ENCODE data around the gene RNF181.

DNA sequence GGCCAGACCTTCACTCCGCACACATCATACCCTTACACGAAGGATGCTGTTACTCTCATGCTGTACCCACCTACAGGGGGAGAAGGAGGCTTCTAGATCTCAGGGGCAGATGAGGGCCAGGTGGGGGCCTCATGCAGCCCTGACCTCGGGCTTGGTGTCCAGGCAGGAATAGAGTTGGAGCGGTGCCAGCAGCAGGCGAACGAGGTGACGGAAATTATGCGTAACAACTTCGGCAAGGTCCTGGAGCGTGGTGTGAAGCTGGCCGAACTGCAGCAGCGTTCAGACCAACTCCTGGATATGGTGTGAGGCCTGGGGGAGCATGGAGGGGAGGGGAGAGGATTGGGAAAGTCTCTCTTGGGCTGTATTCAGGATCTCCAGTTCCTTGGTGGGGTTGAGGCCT, 4.0 kb upstream of the RNF181 start:
- TF ChIP-seq, protein P1, sequence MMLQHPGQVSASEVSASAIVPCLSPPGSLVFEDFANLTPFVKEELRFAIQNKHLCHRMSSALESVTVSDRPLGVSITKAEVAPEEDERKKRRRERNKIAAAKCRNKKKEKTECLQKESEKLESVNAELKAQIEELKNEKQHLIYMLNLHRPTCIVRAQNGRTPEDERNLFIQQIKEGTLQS (IDR thresholded peaks at IDR 0.05; ENCODE audit: insufficient read depth, low read depth, low read length), result no peak
- no peak for TF ChIP-seq HDAC2 (IDR thresholded peaks at IDR 0.05; ENCODE audit: borderline replicate concordance in 1 of 2, low read depth in 2 of 2, low read length in 2 of 2)
- TF ChIP-seq, protein P2, sequence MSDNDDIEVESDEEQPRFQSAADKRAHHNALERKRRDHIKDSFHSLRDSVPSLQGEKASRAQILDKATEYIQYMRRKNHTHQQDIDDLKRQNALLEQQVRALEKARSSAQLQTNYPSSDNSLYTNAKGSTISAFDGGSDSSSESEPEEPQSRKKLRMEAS (IDR thresholded peaks at IDR 0.05), result no peak
- no peak for TF ChIP-seq KDM1A (IDR thresholded peaks at IDR 0.05; ENCODE audit: borderline replicate concordance, low read length)
- TF ChIP-seq SP1 (IDR thresholded peaks at IDR 0.05; ENCODE audit: low read depth, low read length), result no peak
- TF ChIP-seq, protein P3, sequence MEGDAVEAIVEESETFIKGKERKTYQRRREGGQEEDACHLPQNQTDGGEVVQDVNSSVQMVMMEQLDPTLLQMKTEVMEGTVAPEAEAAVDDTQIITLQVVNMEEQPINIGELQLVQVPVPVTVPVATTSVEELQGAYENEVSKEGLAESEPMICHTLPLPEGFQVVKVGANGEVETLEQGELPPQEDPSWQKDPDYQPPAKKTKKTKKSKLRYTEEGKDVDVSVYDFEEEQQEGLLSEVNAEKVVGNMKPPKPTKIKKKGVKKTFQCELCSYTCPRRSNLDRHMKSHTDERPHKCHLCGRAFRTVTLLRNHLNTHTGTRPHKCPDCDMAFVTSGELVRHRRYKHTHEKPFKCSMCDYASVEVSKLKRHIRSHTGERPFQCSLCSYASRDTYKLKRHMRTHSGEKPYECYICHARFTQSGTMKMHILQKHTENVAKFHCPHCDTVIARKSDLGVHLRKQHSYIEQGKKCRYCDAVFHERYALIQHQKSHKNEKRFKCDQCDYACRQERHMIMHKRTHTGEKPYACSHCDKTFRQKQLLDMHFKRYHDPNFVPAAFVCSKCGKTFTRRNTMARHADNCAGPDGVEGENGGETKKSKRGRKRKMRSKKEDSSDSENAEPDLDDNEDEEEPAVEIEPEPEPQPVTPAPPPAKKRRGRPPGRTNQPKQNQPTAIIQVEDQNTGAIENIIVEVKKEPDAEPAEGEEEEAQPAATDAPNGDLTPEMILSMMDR (IDR thresholded peaks at IDR 0.05; ENCODE audit: control extremely low read depth in 1 of 3, insufficient read depth in 1 of 3, low read depth in 1 of 3, low read length in 3 of 3), result no peak
- no peak for TF ChIP-seq POLR2A (IDR thresholded peaks at IDR 0.05; ENCODE audit: control extremely low read depth in 1 of 2, low read depth in 2 of 2, low read length in 2 of 2)
- TF ChIP-seq MAFK (IDR thresholded peaks at IDR 0.05; ENCODE audit: low read depth, low read length), result no peak
- no peak for TF ChIP-seq RAD21 (IDR thresholded peaks at IDR 0.05 in 1 of 2, conservative IDR thresholded peaks at IDR 0.05 in 1 of 2; ENCODE audit: low read depth in 2 of 2, low read length in 2 of 2)
- no peak for TF ChIP-seq POLR2AphosphoS5 (IDR thresholded peaks at IDR 0.05; ENCODE audit: low read depth, low read length)
- no peak for TF ChIP-seq CEBPB (IDR thresholded peaks at IDR 0.05; ENCODE audit: low read depth, low read length)
- TF ChIP-seq PHF8 (conservative IDR thresholded peaks at IDR 0.05; ENCODE audit: low read depth, low read length), result no peak
- no peak for TF ChIP-seq EZH2 (IDR thresholded peaks at IDR 0.05; ENCODE audit: low read depth, low read length, severe bottlenecking)
- no peak for TF ChIP-seq YY1 (IDR thresholded peaks at IDR 0.05; ENCODE audit: low read depth, low read length)

All from H1 (cell line).